NOMO-1 treated with DMSO at 0.1 percent for 48 hours (cell line): Measurements from ENCODE around the gene NUDT13.
"Not testable (repeated sequence)": the region's sequence is repeated elsewhere in the genome, so short reads cannot be mapped to it uniquely, and the experiment has no call there.

ENCODE experiments used
- DNase-seq: peaks from one replicate; lab custom pipeline; 2025; ENCODE audit not compliant: unreplicated experiment; lab: John Stamatoyannopoulos, UW

Gene NUDT13

DNA sequence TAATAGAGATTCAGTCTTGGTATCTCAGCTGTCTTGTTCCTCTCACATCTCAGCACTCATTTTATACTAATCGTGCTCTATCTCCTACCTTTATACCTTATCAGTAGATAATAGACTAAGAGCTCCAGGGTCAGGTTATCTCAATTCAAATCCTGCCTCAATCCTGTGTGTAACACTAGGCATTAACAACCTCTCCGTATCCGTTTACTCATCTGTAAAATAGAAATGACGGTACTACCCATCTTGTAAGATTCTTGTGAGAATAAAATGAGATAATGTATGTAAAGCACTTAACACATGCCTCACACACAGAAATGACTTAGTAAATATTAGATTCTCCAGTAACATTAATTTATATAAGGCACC, 13.0 kb upstream of the NUDT13 start:
- DNase-seq: no peak

DNA sequence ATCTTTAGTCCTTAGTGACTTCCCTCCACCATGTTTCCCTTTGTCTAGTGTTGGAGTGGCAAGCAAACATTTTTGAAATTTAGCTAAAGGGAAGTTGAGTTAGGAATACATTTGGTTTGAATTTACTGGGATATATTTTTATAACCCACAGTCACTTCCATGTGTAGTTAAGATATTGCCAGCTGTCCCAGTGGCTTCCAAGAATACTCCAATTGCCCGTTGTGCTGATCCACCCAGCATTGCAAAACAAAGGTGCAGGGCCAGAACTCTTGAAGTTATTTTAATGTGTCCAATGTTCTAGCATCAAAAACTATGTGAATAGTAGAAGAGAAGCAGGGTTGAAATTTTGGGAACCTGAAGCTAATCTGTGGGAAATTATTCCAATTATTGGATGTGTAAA, 11.1 kb upstream of the NUDT13 start:
- DNase-seq: no peak

DNA sequence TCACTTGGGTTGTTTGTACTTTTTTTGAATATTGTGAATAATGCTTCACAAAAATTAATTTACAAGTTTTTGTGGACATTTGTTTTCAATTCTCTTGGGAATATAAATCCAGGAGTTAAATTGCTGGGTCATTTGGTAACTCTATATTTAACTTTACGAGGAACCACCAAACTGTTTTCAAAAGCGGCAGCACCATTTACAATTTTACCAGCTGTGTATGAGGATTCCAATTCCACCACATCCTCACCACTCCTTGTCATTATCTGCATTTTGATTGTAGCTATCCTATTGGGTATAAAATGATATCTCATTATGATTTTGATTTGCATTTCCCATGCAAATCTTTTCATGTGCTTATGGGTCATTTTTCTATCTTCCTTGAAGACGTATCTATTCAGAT, 4.0 kb upstream of the NUDT13 start:
- DNase-seq: no peak

DNA sequence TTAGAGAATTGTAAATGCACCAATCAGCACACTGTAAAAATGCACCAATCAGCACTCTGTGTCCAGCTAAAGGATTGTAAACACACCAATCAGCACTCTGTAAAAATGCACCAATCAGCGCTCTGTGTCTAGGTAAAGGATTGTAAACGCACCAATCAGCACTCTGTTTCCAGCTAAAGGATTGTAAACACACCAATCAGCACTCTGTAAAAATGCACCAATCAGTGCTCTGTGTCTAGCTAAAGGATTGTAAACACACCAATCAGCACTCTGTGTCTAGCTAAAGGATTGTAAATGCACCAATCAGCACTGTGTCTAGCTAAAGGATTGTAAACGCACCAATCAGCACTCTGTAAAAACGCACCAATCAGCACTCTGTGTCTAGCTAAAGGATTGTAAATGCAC, 1.0 kb upstream of the NUDT13 start:
- not testable (repeated sequence) for DNase-seq

DNA sequence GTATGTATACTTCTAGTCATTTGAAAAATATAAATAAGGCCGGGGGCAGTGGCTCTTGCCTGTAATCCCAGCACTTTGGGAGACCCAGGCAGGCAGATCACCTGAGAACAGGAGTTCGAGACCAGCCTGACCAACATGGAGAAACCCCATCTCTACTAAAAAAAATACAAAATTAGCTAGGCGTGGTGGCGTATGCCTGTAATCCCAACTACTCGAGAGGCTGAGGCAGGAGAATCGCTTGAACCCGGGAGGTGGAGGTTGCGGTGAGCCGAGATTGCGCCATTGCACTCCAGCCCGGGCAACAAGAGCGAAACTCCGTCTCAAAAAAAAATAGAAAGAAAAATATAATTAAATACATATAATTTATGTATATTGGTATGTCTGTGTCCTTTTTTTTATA, 1.8 kb downstream of the NUDT13 start:
- DNase-seq: not testable (repeated sequence)

DNA sequence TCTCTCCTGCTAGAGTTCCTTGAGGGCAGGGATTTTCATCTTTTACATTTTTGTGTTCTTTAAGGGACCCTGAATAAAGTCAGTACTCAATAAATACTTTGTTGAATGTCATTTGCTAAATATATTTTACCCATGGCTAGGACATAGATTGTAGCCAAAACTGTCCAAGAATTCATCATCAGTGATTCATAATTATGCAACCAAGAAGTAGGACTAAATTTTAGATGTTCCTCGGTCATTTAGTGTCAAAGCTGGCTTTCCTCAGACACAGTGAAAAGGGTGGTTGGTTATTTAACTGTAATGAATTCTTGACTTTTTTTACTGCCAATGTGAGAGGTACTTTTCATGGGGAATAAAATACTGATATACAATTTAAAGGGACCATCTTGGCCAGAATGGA, 3.3 kb downstream of the NUDT13 start:
- no peak for DNase-seq

DNA sequence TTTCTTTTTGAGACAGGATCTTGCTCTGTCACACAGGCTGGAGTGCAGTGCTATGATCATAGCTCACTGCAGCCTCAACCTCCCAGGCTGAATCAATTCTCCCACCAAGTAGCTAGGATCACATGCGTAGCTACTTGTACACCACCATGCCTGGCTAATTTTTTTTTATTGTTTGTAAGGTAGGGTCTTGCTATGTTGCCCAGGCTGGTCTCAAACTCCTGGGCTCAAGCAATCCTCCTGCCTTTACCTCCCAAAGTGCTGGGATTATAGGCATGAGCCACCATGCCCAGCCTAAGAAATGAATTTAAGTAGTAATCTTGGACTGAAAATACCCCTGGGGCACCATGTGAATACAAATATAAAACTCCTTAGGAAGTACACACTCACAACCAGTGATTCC, 5.8 kb downstream of the NUDT13 start:
- DNase-seq: no peak

DNA sequence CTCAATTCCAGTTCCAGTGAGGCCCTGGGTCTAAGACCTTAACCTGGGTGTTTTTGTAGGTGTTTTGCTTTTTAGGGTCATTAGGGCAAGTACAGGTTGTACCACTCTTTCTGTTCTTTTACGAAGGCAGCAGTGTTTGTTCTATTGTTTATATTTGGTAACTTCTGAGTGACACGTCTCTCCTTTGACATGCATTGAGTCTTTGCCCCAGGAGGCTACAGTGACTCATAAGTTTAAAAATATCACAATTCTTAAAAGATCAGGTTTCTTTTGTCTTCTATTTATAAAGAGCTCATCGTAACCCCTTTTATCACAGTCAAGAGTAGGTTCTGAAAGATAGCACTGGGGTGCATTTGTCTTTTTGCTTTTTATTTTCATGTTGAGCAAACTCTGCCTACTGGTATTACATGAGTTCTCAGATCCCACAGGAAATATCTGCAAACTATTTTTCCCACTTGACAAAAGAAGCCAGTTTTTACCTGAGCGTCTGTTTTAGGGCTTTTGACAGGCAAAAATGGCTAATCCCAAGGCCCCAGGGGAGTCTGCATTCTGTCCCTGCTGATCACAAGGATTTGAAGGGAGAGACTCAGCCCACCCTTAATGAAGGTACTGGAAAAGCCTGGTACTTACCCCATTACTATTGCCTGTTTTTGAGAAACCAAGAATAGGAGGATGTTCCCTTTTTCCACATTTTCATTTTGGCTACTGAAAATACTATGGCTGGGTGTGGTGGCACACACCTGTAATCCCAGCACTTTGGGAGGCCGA, 7.9 kb downstream of the NUDT13 start:
- DNase-seq: no peak

DNA sequence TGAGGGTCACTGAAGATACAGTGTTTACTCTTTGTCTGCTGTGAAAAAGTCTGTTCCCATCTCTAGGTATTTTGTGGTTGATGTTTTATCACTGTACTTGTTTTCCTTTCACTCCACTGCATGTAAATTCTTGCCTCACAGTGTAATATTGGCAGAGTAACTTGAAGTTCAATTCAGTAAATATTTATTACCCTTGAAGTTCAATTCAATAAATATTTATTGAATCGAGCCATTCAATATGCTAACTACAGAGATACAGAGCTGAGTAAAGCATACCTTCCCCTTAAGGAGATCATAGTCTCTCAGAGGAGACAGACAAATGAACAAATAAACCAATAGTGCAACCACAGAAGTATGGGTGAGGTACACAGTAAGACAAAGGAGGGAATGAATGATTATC, 9.2 kb downstream of the NUDT13 start:
- DNase-seq: no peak

DNA sequence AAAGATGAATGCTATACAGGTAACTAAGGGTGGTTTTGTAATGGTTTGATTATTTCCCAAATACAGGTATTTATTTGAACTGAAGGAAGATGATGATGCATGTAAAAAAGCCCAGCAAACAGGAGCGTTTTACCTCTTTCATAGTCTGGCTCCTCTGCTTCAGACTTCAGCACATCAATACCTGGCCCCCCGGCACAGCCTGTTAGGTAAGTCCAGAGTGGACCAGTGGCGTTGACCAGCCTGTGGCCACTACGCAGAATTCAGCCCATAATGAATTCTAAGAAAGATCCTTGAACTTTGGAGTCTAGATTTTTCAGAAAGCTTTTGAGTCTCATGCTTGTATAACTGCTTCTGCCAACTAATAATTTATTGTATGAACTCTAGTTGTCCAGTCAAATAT, 9.7 kb downstream of the NUDT13 start:
- no peak for DNase-seq

DNA sequence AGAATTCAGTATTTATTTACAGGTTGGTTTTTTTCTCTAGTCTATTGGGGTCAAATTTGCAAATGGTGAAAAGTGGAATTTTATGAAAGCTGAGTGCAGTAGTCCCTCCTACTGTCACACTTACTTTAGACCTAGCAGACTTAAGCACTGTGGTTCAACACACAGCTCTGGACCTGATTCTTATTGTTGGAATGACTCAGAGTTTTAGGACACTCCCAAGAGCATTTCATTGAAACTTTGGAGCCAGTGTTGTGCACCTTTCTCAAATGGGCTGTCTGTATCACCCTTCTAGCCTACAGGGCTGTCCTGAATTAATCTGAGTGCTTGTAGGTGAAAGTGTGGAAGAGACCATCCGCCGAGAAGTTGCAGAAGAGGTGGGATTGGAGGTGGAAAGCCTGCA, 16.1 kb downstream of the NUDT13 start:
- DNase-seq: no peak

DNA sequence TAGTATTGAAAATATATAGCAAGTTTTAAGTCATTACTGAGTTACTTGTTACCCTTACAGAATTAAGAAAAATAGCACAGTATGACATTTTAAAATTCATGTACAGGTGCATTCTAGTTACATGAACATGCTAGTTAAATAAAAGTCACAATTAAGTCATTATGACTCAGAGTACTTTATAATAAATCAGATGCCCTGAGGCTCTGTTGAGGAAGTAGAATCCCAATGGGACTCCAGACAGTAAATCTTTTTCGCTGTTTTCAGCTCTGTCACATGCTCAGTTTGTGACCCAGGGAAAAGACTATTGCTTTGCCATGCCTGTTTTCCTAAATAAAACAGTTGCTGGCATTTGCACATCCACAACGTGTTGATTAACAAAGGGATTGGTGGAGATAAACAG, 21.0 kb downstream of the NUDT13 start:
- DNase-seq: no peak

DNA sequence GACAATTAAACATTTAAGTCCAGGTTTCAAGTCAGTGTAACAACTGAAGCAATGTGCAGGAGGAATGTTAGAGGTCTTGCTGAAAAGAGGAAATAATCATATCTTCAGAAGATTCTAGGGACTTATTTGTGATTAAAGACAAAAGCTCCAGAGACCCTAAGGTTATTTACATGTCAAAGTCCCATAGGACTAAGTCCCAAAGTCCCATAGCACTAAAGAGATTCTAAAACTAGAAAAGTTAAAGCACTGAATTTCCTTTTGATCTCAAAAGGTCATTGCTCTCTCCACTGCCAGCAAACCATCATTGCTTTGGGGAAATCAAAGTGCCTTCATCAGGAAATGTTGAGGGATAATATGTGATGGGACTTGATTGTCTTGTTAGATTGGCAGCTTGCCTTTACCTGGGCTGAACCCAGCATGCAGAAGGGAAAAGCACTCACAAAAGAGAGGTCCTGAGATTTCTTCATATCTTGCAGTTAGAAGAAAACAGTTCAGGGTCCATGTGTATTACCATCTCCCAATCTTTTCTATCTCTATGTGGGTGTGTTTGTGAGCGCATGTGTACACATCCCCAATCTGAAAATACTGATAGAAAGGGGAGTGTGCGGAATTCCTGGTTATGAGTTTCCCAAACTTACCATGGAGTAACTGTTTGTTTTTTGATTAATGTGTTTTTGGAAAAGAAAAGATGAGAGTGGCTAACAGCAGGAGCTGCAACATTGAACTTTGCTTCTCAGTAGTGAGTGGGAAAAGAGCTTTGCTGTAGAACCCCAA, 21.8 kb downstream of the NUDT13 start:
- DNase-seq: no peak

DNA sequence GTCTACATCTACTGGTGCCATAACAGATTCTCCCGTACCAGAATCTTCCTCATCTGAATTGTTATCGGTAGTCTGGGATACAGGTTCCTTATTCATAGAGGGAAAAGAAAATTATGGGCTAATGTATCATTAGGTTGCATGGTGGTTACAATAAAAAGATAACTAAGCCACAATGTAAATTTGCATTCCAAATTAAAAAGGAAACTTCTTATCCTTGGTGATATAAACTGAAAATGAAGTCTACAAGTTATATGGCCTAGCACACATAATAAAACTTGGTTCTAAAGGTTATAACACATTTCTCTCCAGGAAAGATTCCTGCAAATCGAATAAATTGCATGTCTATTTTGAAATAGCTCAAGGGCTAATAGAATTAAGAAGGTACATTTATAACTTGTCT, 24.5 kb downstream of the NUDT13 start:
- no peak for DNase-seq

DNA sequence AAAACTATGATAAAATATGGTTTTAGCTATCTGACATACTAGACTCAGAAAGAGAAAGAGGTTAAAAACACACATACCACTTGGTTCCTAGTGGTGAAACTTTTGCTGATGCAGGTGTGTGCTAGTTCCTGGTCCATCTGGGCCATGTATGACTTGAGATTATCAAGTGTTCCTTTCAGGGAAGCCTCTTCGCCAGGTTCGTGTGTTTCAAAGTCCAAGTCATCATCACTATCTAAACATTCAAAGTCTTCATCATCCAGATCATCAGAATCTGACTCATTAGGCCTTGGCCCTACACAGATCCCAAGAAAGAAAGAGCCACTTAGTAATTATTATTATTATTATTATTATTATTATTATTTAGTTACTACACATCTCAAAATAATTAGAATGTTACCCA, 26.4 kb downstream of the NUDT13 start:
- no peak for DNase-seq

DNA sequence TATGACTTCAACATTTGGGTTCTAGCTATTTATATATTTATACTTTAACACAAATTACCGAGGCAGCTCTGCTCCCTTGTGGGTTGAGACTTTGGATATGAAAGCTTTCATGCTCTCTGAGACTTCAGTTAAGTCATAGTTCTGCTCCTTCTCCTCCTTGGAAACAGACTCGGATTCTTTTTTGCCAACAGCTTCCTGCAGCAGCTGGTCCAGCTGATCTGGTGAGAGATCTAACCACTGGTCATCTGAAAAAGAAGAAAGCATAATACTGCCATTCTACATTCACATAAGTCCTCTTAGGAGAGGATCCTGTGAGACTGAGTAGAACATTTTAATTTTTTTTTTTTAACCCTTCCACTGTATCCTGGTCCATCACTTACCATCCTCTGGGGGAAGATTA, 29.0 kb downstream of the NUDT13 start:
- no peak for DNase-seq

DNA sequence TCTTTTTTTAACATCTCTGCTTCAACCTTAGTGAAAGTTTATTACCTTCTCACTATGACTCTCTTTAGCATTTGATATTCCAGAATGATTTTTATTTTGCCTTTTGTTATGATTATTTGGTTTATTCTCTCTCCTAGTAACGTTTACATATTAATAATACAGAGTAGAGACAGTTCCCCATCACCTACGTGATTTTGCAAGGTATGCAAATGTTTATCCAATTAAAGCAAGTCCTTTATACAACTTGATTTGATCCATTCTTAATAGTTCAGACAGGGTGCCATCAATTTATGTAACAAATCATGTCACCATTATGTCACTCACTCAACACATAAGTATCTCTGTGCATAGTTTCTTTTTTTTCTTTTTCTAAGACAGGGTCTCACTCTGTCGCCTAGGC, 31.3 kb downstream of the NUDT13 start:
- DNase-seq: no peak

DNA sequence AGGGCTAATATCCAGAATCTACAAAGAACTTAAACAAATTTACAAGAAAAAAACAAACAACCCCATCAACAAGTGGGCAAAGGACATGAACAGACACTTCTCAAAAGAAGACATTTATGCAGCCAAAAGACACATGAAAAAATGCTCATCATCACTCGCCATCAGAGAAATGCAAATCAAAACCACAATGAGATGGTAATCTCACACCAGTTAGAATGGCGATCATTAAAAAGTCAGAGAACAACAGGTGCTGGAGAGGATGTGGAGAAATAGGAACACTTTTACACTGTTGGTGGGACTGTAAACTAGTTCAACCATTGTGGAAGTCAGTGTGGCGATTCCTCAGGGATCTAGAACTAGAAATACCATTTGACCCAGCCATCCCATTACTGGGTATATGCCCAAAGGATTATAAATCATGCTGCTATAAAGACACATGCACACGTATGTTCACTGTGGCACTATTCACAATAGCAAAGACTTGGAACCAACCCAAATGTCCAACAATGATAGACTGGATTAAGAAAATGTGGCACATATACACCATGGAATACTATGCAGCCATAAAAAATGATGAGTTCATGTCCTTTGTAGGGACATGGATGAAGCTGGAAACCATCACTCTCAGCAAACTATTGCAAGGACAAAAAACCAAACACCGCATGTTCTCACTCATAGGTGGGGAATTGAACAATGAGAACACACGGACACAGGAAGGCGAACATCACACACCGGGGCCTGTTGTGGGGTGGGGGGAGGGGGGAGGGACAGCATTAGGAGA, 40.6 kb downstream of the NUDT13 start:
- DNase-seq: not testable (repeated sequence)

DNA sequence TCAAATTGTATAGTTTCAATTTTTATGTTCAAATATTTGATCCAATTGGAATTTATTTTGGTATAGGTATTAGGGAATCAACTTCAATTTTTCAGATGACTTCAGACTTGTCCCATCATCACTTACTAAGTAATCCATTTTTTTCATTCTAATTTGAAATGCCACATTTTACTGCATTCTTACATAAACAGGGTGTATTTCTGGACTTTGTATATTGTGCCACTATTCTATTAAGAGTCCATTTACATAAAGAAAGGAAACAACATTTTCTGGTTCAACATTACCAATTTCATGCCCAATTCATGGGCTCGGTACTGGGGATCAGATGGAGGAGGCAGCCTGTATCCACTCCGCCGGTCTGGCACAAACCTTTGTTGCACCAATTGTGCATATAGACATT, 41.8 kb downstream of the NUDT13 start:
- DNase-seq: no peak

DNA sequence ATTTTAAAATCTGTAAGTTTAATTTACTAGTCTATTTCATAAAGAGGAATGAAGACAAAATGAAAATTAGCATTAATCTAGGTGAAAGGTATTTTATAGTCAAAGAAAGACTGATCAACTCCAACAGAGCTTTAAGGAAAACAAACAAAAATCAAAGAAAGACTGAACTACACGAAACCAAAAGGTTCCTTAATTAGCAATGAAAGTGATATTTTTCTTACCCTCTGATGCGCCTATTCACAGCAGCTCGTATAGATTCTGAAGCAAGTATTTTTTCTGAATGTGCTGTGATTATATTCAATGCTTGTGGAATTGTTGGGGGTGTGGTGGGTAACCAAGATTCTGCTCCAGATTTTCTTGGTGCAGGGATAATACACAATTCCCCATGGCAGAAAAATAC, 45.8 kb downstream of the NUDT13 start:
- DNase-seq: no peak

DNA sequence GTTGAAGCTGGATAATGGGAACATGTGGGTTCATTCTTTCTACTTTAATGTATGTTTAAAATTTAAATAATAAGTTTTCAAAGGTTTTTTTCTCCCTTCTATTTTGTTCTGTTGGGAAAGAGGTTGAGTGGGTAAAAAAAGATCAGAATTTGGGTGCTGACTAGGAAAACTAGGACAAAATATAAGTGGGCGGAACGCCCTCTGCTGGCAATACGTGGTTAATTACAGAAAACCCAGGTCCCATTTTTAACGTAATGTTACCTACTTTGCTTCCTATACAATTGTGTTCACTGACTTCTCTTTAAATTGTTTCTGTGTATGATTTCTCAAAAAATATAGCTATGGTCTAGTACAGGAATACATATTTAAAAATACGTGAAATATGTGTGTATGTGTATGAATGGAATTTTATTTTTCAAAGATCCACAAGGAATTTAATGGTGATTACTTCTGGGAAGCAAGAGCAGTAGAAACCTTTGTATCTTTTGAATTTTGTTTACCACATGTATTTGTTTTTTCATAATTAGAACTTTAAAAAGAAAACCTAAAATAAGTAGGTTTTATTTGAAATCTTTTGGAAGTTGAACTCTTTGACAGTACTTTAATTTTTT, 48.9 kb downstream of the NUDT13 start:
- peak; percentile 30 for DNase-seq

DNA sequence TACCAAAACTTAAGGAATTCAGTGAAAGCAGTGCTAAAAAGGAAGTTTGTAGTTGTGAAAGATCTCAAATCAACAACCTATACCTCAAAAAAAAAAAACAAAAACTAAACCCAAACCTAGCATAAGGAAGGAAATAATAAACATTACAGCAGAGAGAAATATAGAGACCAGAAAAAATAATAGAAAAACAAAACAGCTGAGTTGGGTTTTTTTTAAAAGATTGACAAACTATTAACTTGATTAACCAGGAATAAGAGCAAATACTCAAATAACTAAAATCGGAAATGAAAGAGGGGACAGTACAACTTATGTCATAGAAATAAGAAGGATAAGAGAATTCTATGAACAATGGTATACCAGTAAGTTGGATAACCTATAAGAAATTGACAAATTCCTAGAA, 50.8 kb downstream of the NUDT13 start:
- DNase-seq: no peak
